ENCODE results near the gene KCNK10.

The KCNK10 gene

GRCh38 chr14:88212691-88213090, 110.4 kb downstream of the KCNK10 start:
- Histone ChIP-seq H3K9me3 (no peaks in the 10 kb centered on the region), H3K27me3 (peaks cover 0 to 3% of the 10 kb centered on the region in 2 donors), H3K4me3 (no peak overlapping the region), H3K36me3 (no peaks in the 10 kb centered on the region), H3K4me1 (no peaks in the 10 kb centered on the region), H3K27ac (no peak overlapping the region)
- intact Hi-C loops (cut with DNase I; ENCODE audit: low total_unique reads) = no loop called here
- no peak for DNase-seq
- TF ChIP-seq, protein P1, sequence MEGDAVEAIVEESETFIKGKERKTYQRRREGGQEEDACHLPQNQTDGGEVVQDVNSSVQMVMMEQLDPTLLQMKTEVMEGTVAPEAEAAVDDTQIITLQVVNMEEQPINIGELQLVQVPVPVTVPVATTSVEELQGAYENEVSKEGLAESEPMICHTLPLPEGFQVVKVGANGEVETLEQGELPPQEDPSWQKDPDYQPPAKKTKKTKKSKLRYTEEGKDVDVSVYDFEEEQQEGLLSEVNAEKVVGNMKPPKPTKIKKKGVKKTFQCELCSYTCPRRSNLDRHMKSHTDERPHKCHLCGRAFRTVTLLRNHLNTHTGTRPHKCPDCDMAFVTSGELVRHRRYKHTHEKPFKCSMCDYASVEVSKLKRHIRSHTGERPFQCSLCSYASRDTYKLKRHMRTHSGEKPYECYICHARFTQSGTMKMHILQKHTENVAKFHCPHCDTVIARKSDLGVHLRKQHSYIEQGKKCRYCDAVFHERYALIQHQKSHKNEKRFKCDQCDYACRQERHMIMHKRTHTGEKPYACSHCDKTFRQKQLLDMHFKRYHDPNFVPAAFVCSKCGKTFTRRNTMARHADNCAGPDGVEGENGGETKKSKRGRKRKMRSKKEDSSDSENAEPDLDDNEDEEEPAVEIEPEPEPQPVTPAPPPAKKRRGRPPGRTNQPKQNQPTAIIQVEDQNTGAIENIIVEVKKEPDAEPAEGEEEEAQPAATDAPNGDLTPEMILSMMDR (IDR thresholded peaks at IDR 0.05) = no peak

- no peaks in the 10 kb centered on the region for H3K36me3 ChIP-seq
- H3K9me3 ChIP-seq = no peaks in the 10 kb centered on the region
- intact Hi-C loops (cut with DNase I; ENCODE audit: low total_unique reads) = no loop called here
- no peak overlapping the region for H3K4me3 ChIP-seq
- H3K4me1 ChIP-seq = no peaks in the 10 kb centered on the region
- DNase-seq = no peak
- peaks cover 0 to 3% of the 10 kb centered on the region in 2 donors for H3K27me3 ChIP-seq
- TF ChIP-seq, protein P1 (IDR thresholded peaks at IDR 0.05) = no peak
- H3K27ac ChIP-seq = no peak overlapping the region
Measured at GRCh38 chr14:88210426-88210825, 112.6 kb downstream of the KCNK10 start.

DNA sequence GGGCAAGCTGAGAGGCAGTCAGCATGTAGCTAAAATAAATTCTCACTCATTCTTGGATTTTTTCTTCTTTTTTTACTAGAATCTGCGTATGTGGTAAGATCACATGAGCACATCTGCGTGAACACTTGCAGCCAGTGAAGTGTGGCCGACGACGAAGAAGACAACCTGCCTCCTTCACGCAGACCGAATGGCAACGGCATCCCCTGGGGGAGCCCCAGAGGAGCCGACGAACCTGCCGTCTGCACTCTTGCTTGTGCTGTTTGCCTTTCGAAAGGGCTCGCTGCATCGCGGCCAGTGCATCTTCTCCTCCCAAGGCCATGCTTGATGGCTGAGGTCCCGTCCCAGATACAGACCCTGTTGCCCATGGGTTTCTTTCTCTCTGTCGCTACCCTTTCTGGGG, 113.8 kb downstream of the KCNK10 start:
- TF ChIP-seq, protein P1 (IDR thresholded peaks at IDR 0.05) = no peak
- no peaks in the 10 kb centered on the region for H3K9me3 ChIP-seq
- no peak for DNase-seq
- peaks cover 0 to 3% of the 10 kb centered on the region in 2 donors for H3K27me3 ChIP-seq
- no peaks in the 10 kb centered on the region for H3K4me1 ChIP-seq
- no peaks in the 10 kb centered on the region for H3K36me3 ChIP-seq
- intact Hi-C loops (cut with DNase I; ENCODE audit: low total_unique reads) = no loop called here
- no peak overlapping the region for H3K27ac ChIP-seq
- no peak overlapping the region for H3K4me3 ChIP-seq

DNA sequence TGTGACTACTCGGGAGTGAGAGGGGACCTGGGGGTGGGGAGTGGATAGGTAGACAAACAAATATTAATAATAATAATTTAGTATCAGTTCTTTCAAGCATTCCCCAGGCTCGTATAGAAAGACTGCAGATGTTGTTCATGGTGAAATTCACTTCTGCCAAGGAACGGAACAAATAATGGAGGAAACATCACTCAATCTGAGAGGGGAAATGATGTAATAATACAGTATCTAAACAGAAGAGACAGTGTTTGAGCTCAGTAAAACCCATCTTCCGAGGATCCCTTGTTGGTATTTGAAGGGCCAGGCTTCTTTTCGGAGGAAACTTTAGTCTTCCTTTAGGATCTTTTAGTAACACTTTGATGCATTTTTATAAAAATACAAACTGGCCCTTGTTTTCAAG, 114.2 kb downstream of the KCNK10 start:
- H3K27me3 ChIP-seq = peaks cover 0 to 3% of the 10 kb centered on the region in 2 donors
- H3K9me3 ChIP-seq = no peaks in the 10 kb centered on the region
- no peak overlapping the region for H3K27ac ChIP-seq
- no peaks in the 10 kb centered on the region for H3K4me1 ChIP-seq
- TF ChIP-seq, protein P1 (IDR thresholded peaks at IDR 0.05) = no peak
- intact Hi-C loops (cut with DNase I; ENCODE audit: low total_unique reads) = no loop called here
- no peak overlapping the region for H3K4me3 ChIP-seq
- DNase-seq = no peak
- H3K36me3 ChIP-seq = no peaks in the 10 kb centered on the region

GRCh38 chr14:88204221-88204620, 118.8 kb downstream of the KCNK10 start:
- Histone ChIP-seq H3K9me3 (no peaks in the 10 kb centered on the region), H3K36me3 (no peaks in the 10 kb centered on the region), H3K4me3 (no peak overlapping the region), H3K27ac (no peak overlapping the region), H3K27me3 (peaks cover 0 to under 1% of the 10 kb centered on the region in 2 donors), H3K4me1 (no peaks in the 10 kb centered on the region)
- TF ChIP-seq, protein P1 (IDR thresholded peaks at IDR 0.05) = no peak
- intact Hi-C loops (cut with DNase I; ENCODE audit: low total_unique reads) = no loop called here
- DNase-seq = no peak

GRCh38 chr14:88203291-88203690, 119.8 kb downstream of the KCNK10 start:
- DNase-seq = no peak
- Histone ChIP-seq H3K4me1 (no peaks in the 10 kb centered on the region), H3K27me3 (no peaks in the 10 kb centered on the region), H3K27ac (no peak overlapping the region), H3K36me3 (no peaks in the 10 kb centered on the region), H3K9me3 (no peaks in the 10 kb centered on the region), H3K4me3 (no peak overlapping the region)
- intact Hi-C loops (cut with DNase I; ENCODE audit: low total_unique reads) = no loop called here
- TF ChIP-seq, protein P1 (IDR thresholded peaks at IDR 0.05) = no peak

Data from tibial artery (tissue), 4 donors.